HepG2 (cell line): Measurements from ENCODE around the gene MBD2. TPM values are rescaled to one million over a fixed set of nuclear protein-coding genes. Genes with fewer than 3 reads are reported as not detected.

Source experiments
- CAMTA2 ChIP-seq: sonication (generic); formaldehyde crosslinking; IDR thresholded peaks from 2 replicates; pipeline ENCODE4 v1.4.0; 2020; ENCODE audit warnings: mild to moderate bottlenecking, missing genetic modification reagents, borderline replicate concordance
- E2F1 ChIP-seq: sonication (generic); formaldehyde crosslinking; IDR thresholded peaks from 2 replicates; pipeline ENCODE4 v1.5.0; 2020; ENCODE audit warnings: missing genetic modification reagents
- HNF4G ChIP-seq, 2 experiments: sonication (generic) in 1 of 2; formaldehyde crosslinking in 1 of 2; IDR thresholded peaks; 2 replicates each; pipeline versions ENCODE4 v1.4.0 to v1.6.1; 2011 to 2020; ENCODE audit warnings: borderline replicate concordance in 2 of 2, low read depth in 2 of 2, mild to moderate bottlenecking in 2 of 2, low read length in 1 of 2, missing genetic modification reagents in 1 of 2, moderate library complexity in 1 of 2
- KDM5A ChIP-seq: fragments of 200-600 bp; sonication (generic); IDR thresholded peaks from 2 replicates; pipeline ENCODE4 v1.7.0; 2018; ENCODE audit warnings: antibody characterized with exemption, mild to moderate bottlenecking, low read length, borderline replicate concordance
- KLF9 ChIP-seq: IDR thresholded peaks from 2 replicates; pipeline ENCODE4 v1.6.1; 2016; ENCODE audit warnings: low read depth
- NRL ChIP-seq: sonication (generic); formaldehyde crosslinking; IDR thresholded peaks from 2 replicates; pipeline ENCODE4 v1.5.0; 2020; ENCODE audit warnings: missing genetic modification reagents, mild to moderate bottlenecking, moderate library complexity, borderline replicate concordance
- SAP130 ChIP-seq: IDR thresholded peaks from 2 replicates; pipeline ENCODE4 v1.6.1; 2016; ENCODE audit warnings: low read depth
- SSRP1 ChIP-seq: IDR thresholded peaks from 2 replicates; pipeline ENCODE4 v1.6.1; 2016; ENCODE audit warnings: control low read depth
- ZHX1 ChIP-seq: sonication (generic); formaldehyde crosslinking; IDR thresholded peaks from 2 replicates; pipeline ENCODE4 v1.8.1; 2022; ENCODE audit warnings: low read depth, mild to moderate bottlenecking, missing genetic modification reagents
- ZNF121 ChIP-seq: sonication (generic); formaldehyde crosslinking; IDR thresholded peaks from 2 replicates; pipeline ENCODE4 v1.5.0; 2020; ENCODE audit warnings: mild to moderate bottlenecking, missing genetic modification reagents
- ZNF17 ChIP-seq: sonication (generic); formaldehyde crosslinking; IDR thresholded peaks from 2 replicates; pipeline ENCODE4 v1.5.0; 2020; ENCODE audit warnings: mild to moderate bottlenecking, missing genetic modification reagents
- ZNF317 ChIP-seq: sonication (generic); formaldehyde crosslinking; IDR thresholded peaks from 2 replicates; pipeline ENCODE4 v1.5.0; 2020; ENCODE audit warnings: mild to moderate bottlenecking, missing genetic modification reagents
- ZNF362 ChIP-seq: sonication (generic); formaldehyde crosslinking; IDR thresholded peaks from 2 replicates; pipeline ENCODE4 v1.4.0; 2020; ENCODE audit warnings: missing genetic modification reagents, mild to moderate bottlenecking, borderline replicate concordance
- ZNF501 ChIP-seq: sonication (generic); formaldehyde crosslinking; IDR thresholded peaks from 2 replicates; pipeline ENCODE4 v1.5.1; 2020; ENCODE audit warnings: mild to moderate bottlenecking, moderate library complexity, missing genetic modification reagents
- ZNF607 ChIP-seq: sonication (generic); formaldehyde crosslinking; IDR thresholded peaks from 2 replicates; pipeline ENCODE4 v1.5.1; 2020; ENCODE audit warnings: missing genetic modification reagents, mild to moderate bottlenecking, borderline replicate concordance
- ZNF891 ChIP-seq: sonication (generic); formaldehyde crosslinking; IDR thresholded peaks from 2 replicates; pipeline ENCODE4 v1.5.0; 2020; ENCODE audit warnings: mild to moderate bottlenecking, missing genetic modification reagents
- ZXDC ChIP-seq: sonication (generic); formaldehyde crosslinking; IDR thresholded peaks from 2 replicates; pipeline ENCODE4 v1.5.0; 2020; ENCODE audit warnings: mild to moderate bottlenecking, missing genetic modification reagents
- polyA plus RNA-seq, 8 experiments: library from polyadenylated mRNA; depleted of rRNA in 3 of 8; stranded (reverse) in 7 of 8; unstranded in 1 of 8; fragments of >200 nt; fragmentation: Illumina TruSeq in 4 of 8; extraction: Trizol in 4 of 8; gene quantifications; 2 replicates each; pipeline versions ENCODE4 v1.2.1 to v1.2.3, GENCODE V29; 2011 to 2016; ENCODE audit warnings: low read depth in 4 of 8, missing spikeins in 1 of 8, mixed read lengths in 1 of 8; ENCODE audit not compliant: insufficient read depth in 1 of 8
- total RNA-seq, 5 experiments: library from RNA; depleted of rRNA; stranded (reverse); fragments of >200 nt; fragmentation: Illumina TruSeq; extraction: Trizol; gene quantifications; 2 replicates each; pipeline ENCODE4 v1.2.3, GENCODE V29; 2016; ENCODE audit warnings: low read depth in 1 of 5

The MBD2 gene
- total and polyA plus RNA-seq, 2 of the 13 experiments (the other 11 are each of a cell fraction or from before 2014, with no cell fraction given) = 19.1 to 38.5 TPM

GRCh38 chr18:54269893-54270844 is 45.7 kb upstream of the MBD2 start (continued):
- TF ChIP-seq ZNF17 (0 out of 2 replicates have a peak, but pooled peaks have one; percentile 77), CAMTA2 (CRISPR knock-in tag) (no peak), KDM5A (peak; percentile 16; the same call in 1 of the 2 replicates), ZXDC (no peak), ZNF891 (CRISPR knock-in tag) (peak; percentile 14; the same call in 1 of the 2 replicates), ZNF362 (CRISPR knock-in tag) (peak; percentile 43; the same call in 1 of the 2 replicates), ZNF121 (peak; percentile 51; the same call in 1 of the 2 replicates), HNF4G (IDR thresholded peaks at IDR 0.05; ENCODE audit: borderline replicate concordance, low read depth, low read length) (no peak), HNF4G (CRISPR knock-in tag; IDR thresholded peaks at IDR 0.05; ENCODE audit: borderline replicate concordance, low read depth) (0 out of 2 replicates have a peak, but pooled peaks have one; percentile 14), SAP130 (CRISPR knock-in tag) (peak; percentile 46), SSRP1 (CRISPR knock-in tag) (peak; percentile 43; the same call in 1 of the 2 replicates), ZNF317 (CRISPR knock-in tag) (0 out of 2 replicates have a peak, but pooled peaks have one; percentile 8), ZNF501 (CRISPR knock-in tag) (0 out of 2 replicates have a peak, but pooled peaks have one; percentile 6), ZHX1 (CRISPR knock-in tag) (peak; percentile 46; the same call in 1 of the 2 replicates), E2F1 (CRISPR knock-in tag) (no peak), KLF9 (CRISPR knock-in tag) (no peak), NRL (CRISPR knock-in tag) (0 out of 2 replicates have a peak, but pooled peaks have one; percentile 38), ZNF607 (CRISPR knock-in tag) (no peak)
